A673 (cell line): Measurements from ENCODE around the gene RRAS2.

Experiments
- EZH2 ChIP-seq: fragments of 200-600 bp; sonication (generic); IDR thresholded peaks from 2 replicates; pipeline ENCODE4 v1.6.1; 2017; ENCODE audit warnings: borderline replicate concordance, low read depth, mild to moderate bottlenecking, mixed read lengths, antibody characterized with exemption, low read length; ENCODE audit not compliant: poor library complexity, severe bottlenecking
- TF ChIP-seq, protein P1 (sequence below): fragments of 300-800, 200-600 bp; sonication (generic); conservative IDR thresholded peaks from 2 replicates; pipeline ENCODE4 v1.5.1; 2017; ENCODE audit warnings: low read depth, mild to moderate bottlenecking, antibody characterized with exemption, low read length, moderate library complexity, mixed read lengths

DNA sequence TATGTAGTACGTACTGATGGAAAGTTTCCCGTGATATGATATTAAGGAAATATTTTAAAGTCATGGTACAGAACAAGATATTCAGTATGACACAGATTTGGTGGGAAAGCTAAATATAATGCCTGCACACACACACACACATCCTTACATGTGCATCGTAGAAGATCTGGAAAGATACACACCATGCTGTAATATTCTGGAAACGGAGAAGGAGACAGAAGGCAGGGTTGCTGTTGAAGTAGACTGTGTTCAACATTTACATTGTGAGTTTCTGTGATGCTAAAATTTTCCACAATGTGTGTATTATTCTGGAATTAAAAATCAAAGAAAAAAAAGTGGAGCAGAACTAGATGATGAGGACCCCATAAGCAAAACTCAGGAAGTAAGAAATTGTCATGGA lies 118.0 kb downstream of the RRAS2 start:
- TF ChIP-seq, protein P1, sequence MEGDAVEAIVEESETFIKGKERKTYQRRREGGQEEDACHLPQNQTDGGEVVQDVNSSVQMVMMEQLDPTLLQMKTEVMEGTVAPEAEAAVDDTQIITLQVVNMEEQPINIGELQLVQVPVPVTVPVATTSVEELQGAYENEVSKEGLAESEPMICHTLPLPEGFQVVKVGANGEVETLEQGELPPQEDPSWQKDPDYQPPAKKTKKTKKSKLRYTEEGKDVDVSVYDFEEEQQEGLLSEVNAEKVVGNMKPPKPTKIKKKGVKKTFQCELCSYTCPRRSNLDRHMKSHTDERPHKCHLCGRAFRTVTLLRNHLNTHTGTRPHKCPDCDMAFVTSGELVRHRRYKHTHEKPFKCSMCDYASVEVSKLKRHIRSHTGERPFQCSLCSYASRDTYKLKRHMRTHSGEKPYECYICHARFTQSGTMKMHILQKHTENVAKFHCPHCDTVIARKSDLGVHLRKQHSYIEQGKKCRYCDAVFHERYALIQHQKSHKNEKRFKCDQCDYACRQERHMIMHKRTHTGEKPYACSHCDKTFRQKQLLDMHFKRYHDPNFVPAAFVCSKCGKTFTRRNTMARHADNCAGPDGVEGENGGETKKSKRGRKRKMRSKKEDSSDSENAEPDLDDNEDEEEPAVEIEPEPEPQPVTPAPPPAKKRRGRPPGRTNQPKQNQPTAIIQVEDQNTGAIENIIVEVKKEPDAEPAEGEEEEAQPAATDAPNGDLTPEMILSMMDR = no peak
- TF ChIP-seq EZH2 = no peak
